SK-N-MC (cell line): ENCODE results near the gene MPHOSPH6.

Experiments used
- EZH2 ChIP-seq: fragments of 200-600 bp; sonication (generic); IDR thresholded peaks from one replicate; pipeline ENCODE4 v1.6.1; 2017; ENCODE audit warnings: antibody characterized with exemption
- POLR2AphosphoS5 ChIP-seq: IDR thresholded peaks from 2 replicates; pipeline ENCODE4 v1.6.1; 2012; ENCODE audit warnings: mild to moderate bottlenecking, low read depth, low read length, borderline replicate concordance

- TF ChIP-seq POLR2AphosphoS5 = no peak
- no peak for TF ChIP-seq EZH2
Measured at GRCh38 chr16:82113741-82114140, 56.3 kb downstream of the MPHOSPH6 start.
